HepG2 (cell line): Measurements from ENCODE around the gene GMPPB. TPM values are rescaled to one million over a fixed set of nuclear protein-coding genes. Genes with fewer than 3 reads are reported as not detected.

Source experiments
- BCL6 ChIP-seq: IDR thresholded peaks from 2 replicates; pipeline ENCODE4 v1.6.1; 2016; ENCODE audit warnings: missing genetic modification reagents, missing compliant biosample characterization
- HDAC6 ChIP-seq: fragments of 200-600 bp; sonication (generic); IDR thresholded peaks from 2 replicates; pipeline ENCODE4 v1.7.0; 2017; ENCODE audit warnings: mild to moderate bottlenecking, antibody characterized with exemption, low read length, low read depth
- JUND ChIP-seq: sonication (generic); formaldehyde crosslinking; IDR thresholded peaks from 2 replicates; pipeline ENCODE4 v1.8.0; 2022; ENCODE audit warnings: mild to moderate bottlenecking, missing genetic modification reagents
- KLF15 ChIP-seq: sonication (generic); formaldehyde crosslinking; IDR thresholded peaks from 2 replicates; pipeline ENCODE4 v1.8.1; 2023; ENCODE audit warnings: borderline replicate concordance, mild to moderate bottlenecking, inconsistent platforms, missing genetic modification reagents, mixed read lengths
- KMT2B ChIP-seq: IDR thresholded peaks from 2 replicates; pipeline ENCODE4 v1.6.1; 2016; ENCODE audit warnings: missing genetic modification reagents, missing compliant biosample characterization
- NFKB2 ChIP-seq: sonication (generic); formaldehyde crosslinking; IDR thresholded peaks from 2 replicates; pipeline ENCODE4 v1.4.0; 2020; ENCODE audit warnings: missing genetic modification reagents, borderline replicate concordance
- NFKBIZ ChIP-seq: IDR thresholded peaks from 2 replicates; pipeline ENCODE4 v1.6.1; 2018; ENCODE audit warnings: missing genetic modification reagents, missing compliant biosample characterization
- NR2F1 ChIP-seq, 2 experiments: fragments of 450-650 bp in 1 of 2; formaldehyde crosslinking in 1 of 2; IDR thresholded peaks; 2 replicates each; pipeline versions ENCODE4 v1.5.0 to v1.6.1; 2016 to 2020; ENCODE audit warnings: mild to moderate bottlenecking in 1 of 2, missing compliant biosample characterization in 1 of 2, missing genetic modification reagents in 1 of 2, moderate library complexity in 1 of 2
- RBM22 ChIP-seq: fragments of 200-400 bp; formaldehyde crosslinking; optimal IDR thresholded peaks from 2 replicates; pipeline ENCODE3; 2017; ENCODE audit warnings: mild to moderate bottlenecking, low read length, moderate library complexity
- SKIL ChIP-seq: sonication (generic); formaldehyde crosslinking; IDR thresholded peaks from 2 replicates; pipeline ENCODE4 v1.8.0; 2022; ENCODE audit warnings: missing genetic modification reagents, mild to moderate bottlenecking, moderate library complexity, borderline replicate concordance
- ZC3H13 ChIP-seq: sonication (generic); formaldehyde crosslinking; IDR thresholded peaks from 2 replicates; pipeline ENCODE4 v1.8.1; 2023; ENCODE audit warnings: mild to moderate bottlenecking, missing genetic modification reagents, moderate library complexity
- ZMYM4 ChIP-seq: sonication (generic); formaldehyde crosslinking; IDR thresholded peaks from 2 replicates; pipeline ENCODE4 v1.8.1; 2023; ENCODE audit warnings: mild to moderate bottlenecking, missing genetic modification reagents
- ZNF292 ChIP-seq: sonication (generic); formaldehyde crosslinking; IDR thresholded peaks from 2 replicates; pipeline ENCODE4 v1.8.1; 2022; ENCODE audit warnings: mild to moderate bottlenecking, low read depth, missing genetic modification reagents, borderline replicate concordance
- ZNF317 ChIP-seq: sonication (generic); formaldehyde crosslinking; IDR thresholded peaks from 2 replicates; pipeline ENCODE4 v1.5.0; 2020; ENCODE audit warnings: mild to moderate bottlenecking, missing genetic modification reagents
- ZNF7 ChIP-seq: IDR thresholded peaks from 2 replicates; pipeline ENCODE4 v1.6.1; 2016; ENCODE audit warnings: missing biosample characterization, missing genetic modification reagents
- polyA plus RNA-seq, 8 experiments: library from polyadenylated mRNA; depleted of rRNA in 3 of 8; stranded (reverse) in 7 of 8; unstranded in 1 of 8; fragments of >200 nt; fragmentation: Illumina TruSeq in 4 of 8; extraction: Trizol in 4 of 8; gene quantifications; 2 replicates each; pipeline versions ENCODE4 v1.2.1 to v1.2.3, GENCODE V29; 2011 to 2016; ENCODE audit warnings: low read depth in 4 of 8, missing spikeins in 1 of 8, mixed read lengths in 1 of 8; ENCODE audit not compliant: insufficient read depth in 1 of 8
- total RNA-seq, 5 experiments: library from RNA; depleted of rRNA; stranded (reverse); fragments of >200 nt; fragmentation: Illumina TruSeq; extraction: Trizol; gene quantifications; 2 replicates each; pipeline ENCODE4 v1.2.3, GENCODE V29; 2016; ENCODE audit warnings: low read depth in 1 of 5
- TF ChIP-seq, protein P1 (sequence below): sonication (generic); formaldehyde crosslinking; IDR thresholded peaks from 2 replicates; pipeline ENCODE4 v1.4.0; 2020; ENCODE audit warnings: missing genetic modification reagents
- TF ChIP-seq, protein P2 (sequence below), 2 experiments: sonication (generic) in 1 of 2; formaldehyde crosslinking in 1 of 2; IDR thresholded peaks; 2 replicates each; pipeline versions ENCODE4 v1.6.1 to v1.9.0; 2014 to 2022; ENCODE audit warnings: antibody characterized with exemption in 1 of 2, borderline replicate concordance in 1 of 2, inconsistent platforms in 1 of 2, low read depth in 1 of 2, missing genetic modification reagents in 1 of 2

GMPPB gene
- total and polyA plus RNA-seq, 2 of the 13 experiments (the other 11 are each of a cell fraction or from before 2014, with no cell fraction given), result 6.5 to 23.1 TPM

DNA sequence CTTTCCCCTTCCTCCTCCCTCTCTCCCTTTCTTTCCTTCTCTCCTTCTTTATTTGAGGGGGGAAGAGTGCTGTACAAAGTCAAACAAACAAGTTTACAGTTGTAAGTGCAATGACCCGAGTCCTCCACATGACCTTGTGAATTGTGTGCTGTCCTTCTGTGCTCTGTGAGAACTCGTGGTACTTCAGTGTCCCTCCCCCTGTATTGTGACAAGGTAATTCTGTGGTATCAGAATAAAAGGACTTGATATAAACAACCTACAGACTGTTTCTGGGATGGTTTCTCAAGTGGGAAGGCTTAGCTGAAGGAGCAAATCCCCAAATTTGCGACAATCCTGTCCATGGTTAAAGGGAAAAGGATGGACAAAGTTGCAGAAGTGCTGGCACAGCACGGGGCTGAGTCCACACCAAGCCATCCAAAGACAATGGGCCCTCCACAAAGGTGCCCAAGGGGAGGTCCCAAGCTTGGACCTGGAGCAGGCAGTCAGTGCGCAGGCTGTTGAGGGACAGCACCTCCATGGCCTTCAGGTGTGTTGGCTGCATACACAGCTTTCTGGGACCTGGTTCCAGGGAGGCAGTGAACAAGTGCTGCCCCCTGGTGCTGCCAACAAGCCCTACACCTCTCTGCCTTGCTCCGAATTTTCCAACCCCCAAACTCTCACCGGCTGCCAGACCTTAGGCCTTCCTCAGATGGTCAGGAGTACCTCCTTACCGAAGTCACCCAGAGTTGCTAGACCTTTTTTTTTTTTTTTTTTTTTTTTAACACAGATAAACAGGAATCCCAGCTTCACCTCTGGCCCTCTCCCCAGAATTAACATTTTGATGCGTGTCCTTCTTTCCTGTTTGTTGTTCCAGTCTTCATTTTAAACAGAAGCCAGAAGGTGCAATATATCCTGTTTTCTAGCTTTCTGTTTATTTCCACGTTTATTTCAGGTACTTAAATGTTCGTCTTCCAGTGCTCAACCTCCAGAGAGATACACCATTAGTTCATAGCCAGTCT is 52.2 kb downstream of the GMPPB start (continued):
- peak; percentile 75 for TF ChIP-seq SKIL (CRISPR knock-in tag)
- no peak for TF ChIP-seq KLF15 (CRISPR knock-in tag)
- no peak for TF ChIP-seq HDAC6
- TF ChIP-seq KMT2B (CRISPR knock-in tag), result peak; percentile 36; the same call in 1 of the 2 replicates
- TF ChIP-seq JUND (CRISPR knock-in tag), result 0 out of 2 replicates have a peak, but pooled peaks have one; percentile 20
- TF ChIP-seq ZMYM4, result peak; percentile 34
- 0 out of 2 replicates have a peak, but pooled peaks have one; percentile 38 for TF ChIP-seq ZC3H13 (CRISPR knock-in tag)
- TF ChIP-seq ZNF7, result no peak
- TF ChIP-seq, protein P1, sequence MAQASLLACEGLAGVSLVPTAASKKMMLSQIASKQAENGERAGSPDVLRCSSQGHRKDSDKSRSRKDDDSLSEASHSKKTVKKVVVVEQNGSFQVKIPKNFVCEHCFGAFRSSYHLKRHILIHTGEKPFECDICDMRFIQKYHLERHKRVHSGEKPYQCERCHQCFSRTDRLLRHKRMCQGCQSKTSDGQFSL, result 0 out of 2 replicates have a peak, but pooled peaks have one; percentile 23
- peak; percentile 43; the same call in 1 of the 2 replicates for TF ChIP-seq ZNF292 (CRISPR knock-in tag)
- TF ChIP-seq, protein P2, sequence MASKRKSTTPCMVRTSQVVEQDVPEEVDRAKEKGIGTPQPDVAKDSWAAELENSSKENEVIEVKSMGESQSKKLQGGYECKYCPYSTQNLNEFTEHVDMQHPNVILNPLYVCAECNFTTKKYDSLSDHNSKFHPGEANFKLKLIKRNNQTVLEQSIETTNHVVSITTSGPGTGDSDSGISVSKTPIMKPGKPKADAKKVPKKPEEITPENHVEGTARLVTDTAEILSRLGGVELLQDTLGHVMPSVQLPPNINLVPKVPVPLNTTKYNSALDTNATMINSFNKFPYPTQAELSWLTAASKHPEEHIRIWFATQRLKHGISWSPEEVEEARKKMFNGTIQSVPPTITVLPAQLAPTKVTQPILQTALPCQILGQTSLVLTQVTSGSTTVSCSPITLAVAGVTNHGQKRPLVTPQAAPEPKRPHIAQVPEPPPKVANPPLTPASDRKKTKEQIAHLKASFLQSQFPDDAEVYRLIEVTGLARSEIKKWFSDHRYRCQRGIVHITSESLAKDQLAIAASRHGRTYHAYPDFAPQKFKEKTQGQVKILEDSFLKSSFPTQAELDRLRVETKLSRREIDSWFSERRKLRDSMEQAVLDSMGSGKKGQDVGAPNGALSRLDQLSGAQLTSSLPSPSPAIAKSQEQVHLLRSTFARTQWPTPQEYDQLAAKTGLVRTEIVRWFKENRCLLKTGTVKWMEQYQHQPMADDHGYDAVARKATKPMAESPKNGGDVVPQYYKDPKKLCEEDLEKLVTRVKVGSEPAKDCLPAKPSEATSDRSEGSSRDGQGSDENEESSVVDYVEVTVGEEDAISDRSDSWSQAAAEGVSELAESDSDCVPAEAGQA (IDR thresholded peaks at IDR 0.05; ENCODE audit: low read depth), result no peak
- TF ChIP-seq, protein P2 (CRISPR knock-in tag; IDR thresholded peaks at IDR 0.05; ENCODE audit: borderline replicate concordance), result no peak
- peak; percentile 19 for TF ChIP-seq RBM22
- TF ChIP-seq ZNF317, result peak; percentile 50; the same call in 1 of the 2 replicates
- peak; percentile 33; the same call in 1 of the 2 replicates for TF ChIP-seq NFKB2 (CRISPR knock-in tag)
- 0 out of 2 replicates have a peak, but pooled peaks have one; percentile 37 for TF ChIP-seq NFKBIZ (CRISPR knock-in tag)
- TF ChIP-seq NR2F1 (CRISPR knock-in tag; IDR thresholded peaks at IDR 0.05), result peak; percentile 31 to 46; a peak in 2 of 4 replicates
- TF ChIP-seq BCL6 (CRISPR knock-in tag), result peak; percentile 71
